GM18519 (cell line): Measurements from ENCODE around the gene SPRY1.

ENCODE experiments used
- ATAC-seq: cut with Tn5 transposase; IDR thresholded peaks from one replicate; pipeline ENCODE4 v1.9.1; 2021; ENCODE audit warnings: mild to moderate bottlenecking, moderate library complexity; ENCODE audit not compliant: unreplicated experiment, low FRiP score

The SPRY1 gene

GRCh38 chr4:123396307-123397143 lies at the start of gene SPRY1:
TSS of gene SPRY1 (plus strand) at chr4:123396795. CDS start at chr4:123401592, 4,797 bp downstream.
- ATAC-seq = peak; percentile 62

- peak; percentile 30 for ATAC-seq
Observed at GRCh38 chr4:123346951-123347350, 49.6 kb upstream of the SPRY1 start.

GRCh38 chr4:123348946-123349345 lies 47.6 kb upstream of the SPRY1 start:
- ATAC-seq = no peak

GRCh38 chr4:123349421-123350190 lies 47.0 kb upstream of the SPRY1 start:
- no peak for ATAC-seq

GRCh38 chr4:123350191-123350544 lies 46.4 kb upstream of the SPRY1 start:
- ATAC-seq = no peak

GRCh38 chr4:123350726-123351125 lies 45.9 kb upstream of the SPRY1 start:
- ATAC-seq = no peak

- ATAC-seq = no peak
Observed at GRCh38 chr4:123351713-123352112, 44.9 kb upstream of the SPRY1 start.

GRCh38 chr4:123352240-123352945 lies 44.2 kb upstream of the SPRY1 start:
- ATAC-seq = no peak

- ATAC-seq = no peak
Observed at GRCh38 chr4:123352966-123353365, 43.6 kb upstream of the SPRY1 start.

GRCh38 chr4:123353656-123354055 lies 42.9 kb upstream of the SPRY1 start:
- no peak for ATAC-seq

- ATAC-seq = no peak
Observed at GRCh38 chr4:123354701-123355100, 41.9 kb upstream of the SPRY1 start.

- ATAC-seq = no peak
Observed at GRCh38 chr4:123356921-123357320, 39.7 kb upstream of the SPRY1 start.

- no peak for ATAC-seq
Observed at GRCh38 chr4:123359449-123360315, 36.9 kb upstream of the SPRY1 start.

GRCh38 chr4:123361195-123361861 lies 35.3 kb upstream of the SPRY1 start:
- no peak for ATAC-seq

GRCh38 chr4:123362103-123362502 lies 34.5 kb upstream of the SPRY1 start:
- ATAC-seq = no peak

GRCh38 chr4:123363729-123364128 lies 32.9 kb upstream of the SPRY1 start:
- ATAC-seq = peak; percentile 92

GRCh38 chr4:123364906-123365305 lies 31.7 kb upstream of the SPRY1 start:
- no peak for ATAC-seq

GRCh38 chr4:123365412-123365811 lies 31.2 kb upstream of the SPRY1 start:
- no peak for ATAC-seq

GRCh38 chr4:123366144-123366748 lies 30.3 kb upstream of the SPRY1 start:
- no peak for ATAC-seq
